ENCODE results near the gene ZNF205.

DNA sequence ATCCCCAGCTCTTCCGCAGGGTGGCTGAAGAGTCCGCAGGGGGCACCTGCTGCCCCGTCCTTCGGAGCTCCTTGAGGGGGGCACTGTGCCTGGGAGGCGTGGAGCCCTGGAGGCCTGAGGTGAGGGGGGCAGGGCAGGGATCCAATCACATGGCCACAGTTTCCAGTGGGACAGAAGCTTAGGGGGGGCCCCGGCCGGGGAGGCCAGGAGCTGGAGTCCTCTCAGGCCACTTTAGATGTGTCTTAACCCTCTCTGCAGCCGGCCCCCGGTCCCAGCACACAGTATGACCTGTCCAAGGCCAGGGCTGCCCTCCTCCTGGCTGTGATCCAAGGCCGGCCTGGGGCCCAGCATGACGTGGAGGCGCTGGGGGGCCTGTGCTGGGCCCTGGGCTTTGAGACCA lies 33.3 kb downstream of the ZNF205 start:
- TF ChIP-seq FOS (IDR thresholded peaks at IDR 0.05; ENCODE audit: low read depth, low read length) (no peak), POLR2A (IDR thresholded peaks at IDR 0.05; ENCODE audit: low read depth, low read length) (no peak), CHD1 (IDR thresholded peaks at IDR 0.05; ENCODE audit: low read depth, low read length) (no peak), MAZ (IDR thresholded peaks at IDR 0.05; ENCODE audit: borderline replicate concordance, low read depth, low read length) (no peak), NFE2L2 (IDR thresholded peaks at IDR 0.05; ENCODE audit: low read depth, low read length) (no peak)
- TF ChIP-seq, protein P1, sequence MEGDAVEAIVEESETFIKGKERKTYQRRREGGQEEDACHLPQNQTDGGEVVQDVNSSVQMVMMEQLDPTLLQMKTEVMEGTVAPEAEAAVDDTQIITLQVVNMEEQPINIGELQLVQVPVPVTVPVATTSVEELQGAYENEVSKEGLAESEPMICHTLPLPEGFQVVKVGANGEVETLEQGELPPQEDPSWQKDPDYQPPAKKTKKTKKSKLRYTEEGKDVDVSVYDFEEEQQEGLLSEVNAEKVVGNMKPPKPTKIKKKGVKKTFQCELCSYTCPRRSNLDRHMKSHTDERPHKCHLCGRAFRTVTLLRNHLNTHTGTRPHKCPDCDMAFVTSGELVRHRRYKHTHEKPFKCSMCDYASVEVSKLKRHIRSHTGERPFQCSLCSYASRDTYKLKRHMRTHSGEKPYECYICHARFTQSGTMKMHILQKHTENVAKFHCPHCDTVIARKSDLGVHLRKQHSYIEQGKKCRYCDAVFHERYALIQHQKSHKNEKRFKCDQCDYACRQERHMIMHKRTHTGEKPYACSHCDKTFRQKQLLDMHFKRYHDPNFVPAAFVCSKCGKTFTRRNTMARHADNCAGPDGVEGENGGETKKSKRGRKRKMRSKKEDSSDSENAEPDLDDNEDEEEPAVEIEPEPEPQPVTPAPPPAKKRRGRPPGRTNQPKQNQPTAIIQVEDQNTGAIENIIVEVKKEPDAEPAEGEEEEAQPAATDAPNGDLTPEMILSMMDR (conservative IDR thresholded peaks at IDR 0.05; ENCODE audit: low read depth, low read length) = no peak
